Muscle of arm (tissue), 12 donors: ENCODE data around the gene CNOT2. TPM values are rescaled to one million over a fixed set of nuclear protein-coding genes. Genes with fewer than 3 reads are reported as not detected.
"Not testable (repeated sequence)": the region's sequence is repeated elsewhere in the genome, so short reads cannot be mapped to it uniquely, and the experiment has no call there.

Experiments
- DNase-seq: peaks from one replicate; pipeline ENCODE4 v3.0.0-alpha.2; 2013
- polyA plus RNA-seq, 12 donors: library from polyadenylated mRNA; unstranded; fragments of 120-200 nt; gene quantifications; one replicate each; pipeline ENCODE4 v1.2.1, GENCODE V29; 2013; ENCODE audit not compliant: insufficient read length in 12 of 12

CNOT2 gene
- polyA plus RNA-seq, 12 donors: 59.0 to 417 (median 84.6) TPM

DNA sequence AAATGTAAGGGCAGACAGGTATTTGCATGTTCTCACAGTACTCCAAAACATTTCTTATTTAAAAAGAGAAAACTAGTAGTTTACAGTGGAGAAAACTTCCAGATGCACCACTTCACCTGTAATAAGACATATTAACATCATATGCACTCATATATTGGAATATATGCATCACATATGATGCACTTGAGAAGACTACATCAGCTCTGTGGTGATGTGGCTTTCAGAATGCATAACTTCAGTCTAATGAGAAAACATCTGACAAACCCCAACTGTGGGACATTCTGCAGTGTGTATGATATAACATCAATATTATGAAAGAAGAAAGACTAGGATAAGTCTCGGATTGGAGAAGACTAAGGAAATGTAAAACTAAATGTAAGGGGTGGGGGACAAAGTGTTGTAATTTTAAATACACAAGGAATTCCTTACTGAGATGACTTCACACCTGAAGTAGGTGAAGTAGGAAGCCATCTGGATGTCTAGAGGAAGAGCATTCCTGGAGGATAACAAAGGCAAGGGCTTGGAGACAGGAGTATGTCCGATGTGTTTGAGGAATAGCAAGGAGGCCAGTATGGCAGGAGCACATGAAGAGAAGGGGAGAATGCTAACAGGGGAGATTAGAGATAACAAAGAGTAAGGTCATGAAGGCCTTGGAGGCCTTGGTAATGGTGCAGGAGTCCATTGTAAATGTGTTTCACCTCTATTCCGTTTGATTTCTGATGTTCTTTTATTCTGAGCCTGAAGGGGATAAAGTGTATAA is 49.0 kb downstream of the CNOT2 start:
- DNase-seq: no peak

DNA sequence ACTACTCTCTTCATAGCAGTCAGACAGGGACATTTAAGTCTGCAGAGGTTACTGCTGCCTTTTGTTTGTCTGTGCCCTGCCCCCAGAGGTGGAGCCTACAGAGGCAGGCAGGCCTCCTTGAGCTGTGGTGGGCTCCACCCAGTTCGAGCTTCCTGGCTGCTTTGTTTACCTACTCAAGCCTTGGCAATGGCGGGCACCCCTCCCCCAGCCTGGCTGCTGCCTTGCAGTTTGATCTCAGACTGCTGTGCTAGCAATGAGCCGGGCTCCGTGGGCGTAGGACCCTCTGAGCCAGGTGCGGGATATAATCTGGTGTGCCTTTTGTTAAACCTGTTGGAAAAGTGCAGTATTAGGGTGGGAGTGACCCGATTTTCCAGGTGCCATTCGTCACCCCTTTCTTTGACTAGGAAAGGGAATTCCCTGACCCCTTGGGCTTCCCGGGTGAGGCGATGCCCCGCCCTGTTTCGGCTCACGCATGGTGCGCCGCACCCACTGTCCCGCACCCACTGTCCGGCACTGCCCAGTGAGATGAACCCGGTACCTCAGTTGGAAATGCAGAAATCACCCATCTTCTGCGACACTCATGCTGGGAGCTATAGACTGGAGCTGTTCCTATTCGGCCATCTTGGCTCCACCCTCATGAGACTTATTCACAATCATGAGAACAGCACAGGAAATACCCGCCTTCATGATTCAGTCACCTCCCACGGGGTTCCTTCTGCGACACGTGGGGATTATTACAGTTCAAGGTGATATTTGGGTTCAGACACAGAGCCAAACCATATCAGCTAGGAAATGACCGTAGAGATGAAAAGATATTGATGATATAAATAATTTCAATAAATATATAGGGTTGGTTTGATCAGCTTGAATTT is 61.7 kb downstream of the CNOT2 start:
- not testable (repeated sequence) for DNase-seq

DNA sequence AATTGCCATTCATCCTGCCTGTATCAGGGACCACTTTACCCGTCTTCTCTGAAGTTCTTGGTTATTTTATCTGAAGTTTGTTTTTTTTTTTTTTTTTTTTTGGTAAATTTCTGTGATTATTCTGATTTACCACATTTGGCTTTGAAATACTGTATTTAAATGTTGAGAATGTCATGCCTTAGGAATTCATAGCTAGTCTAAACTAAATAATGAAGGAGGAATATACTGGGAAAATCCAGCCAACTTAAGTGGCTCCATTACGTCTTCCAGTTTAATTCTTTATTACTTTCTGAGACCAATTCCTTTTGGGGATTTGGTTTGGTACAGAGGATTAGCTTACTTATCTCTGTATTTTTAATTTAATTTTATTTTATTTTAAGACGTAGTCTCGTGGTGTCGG is 62.6 kb downstream of the CNOT2 start:
- DNase-seq: no peak

DNA sequence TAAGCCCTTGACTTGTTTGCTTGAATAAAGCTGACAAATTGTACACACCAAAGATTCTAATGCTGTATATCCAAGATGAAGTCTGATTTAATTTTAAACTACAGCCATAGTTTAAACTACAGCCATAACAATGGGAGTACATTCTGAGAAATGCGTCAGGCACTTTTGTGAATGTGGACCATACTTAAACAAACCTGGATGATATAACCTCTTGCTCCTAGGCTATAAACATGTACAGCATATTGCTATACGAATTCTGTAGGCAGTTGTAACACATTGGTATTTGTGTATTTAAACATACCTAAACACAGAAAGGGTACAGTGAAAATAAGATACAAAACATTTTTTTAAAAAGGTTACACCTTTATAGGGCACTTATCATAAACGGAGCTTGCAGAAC is 63.4 kb downstream of the CNOT2 start:
- no peak for DNase-seq

- no peak for DNase-seq
These were observed 64.6 kb downstream of the CNOT2 start for GRCh38 chr12:70307868-70308267.

DNA sequence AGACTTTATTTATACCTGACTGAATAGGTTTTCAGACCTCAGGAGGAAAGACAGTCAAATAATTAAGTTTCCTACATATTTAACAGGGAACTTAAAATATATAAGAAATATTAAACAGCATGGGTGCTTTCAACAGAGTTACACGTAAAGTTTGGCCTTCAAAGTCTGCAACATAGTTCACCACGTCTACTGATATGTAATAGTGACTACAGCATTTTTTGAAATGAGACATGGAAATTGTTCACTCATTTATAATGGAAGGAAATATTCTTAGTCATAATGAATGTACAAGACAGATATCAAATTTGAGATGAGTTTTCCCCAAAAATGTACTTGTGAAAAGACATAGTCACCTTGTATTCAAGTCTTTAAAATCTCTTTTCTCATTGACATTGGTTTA is 66.1 kb downstream of the CNOT2 start:
- DNase-seq: no peak

- DNase-seq: no peak
These were observed 70.9 kb downstream of the CNOT2 start for GRCh38 chr12:70314145-70314544.

DNA sequence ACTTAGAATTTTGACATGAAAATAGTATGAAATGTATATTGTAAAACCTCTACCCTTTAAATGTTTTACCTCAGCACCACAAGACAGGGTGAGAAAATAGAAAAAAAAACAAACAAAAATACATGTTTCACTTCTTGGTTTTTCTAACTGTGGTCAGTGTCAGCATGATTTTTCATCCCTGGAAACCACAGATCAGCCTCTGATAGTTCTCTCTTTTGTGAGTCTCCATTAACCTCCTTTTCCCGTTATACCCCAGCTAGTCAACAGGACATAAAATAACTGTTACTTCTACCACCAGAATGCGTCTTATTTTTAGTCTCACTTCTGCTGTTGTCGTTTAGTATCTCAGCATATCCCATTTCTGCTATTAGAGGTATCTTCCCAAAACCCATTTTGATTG is 74.5 kb downstream of the CNOT2 start:
- DNase-seq: peak; percentile 12

DNA sequence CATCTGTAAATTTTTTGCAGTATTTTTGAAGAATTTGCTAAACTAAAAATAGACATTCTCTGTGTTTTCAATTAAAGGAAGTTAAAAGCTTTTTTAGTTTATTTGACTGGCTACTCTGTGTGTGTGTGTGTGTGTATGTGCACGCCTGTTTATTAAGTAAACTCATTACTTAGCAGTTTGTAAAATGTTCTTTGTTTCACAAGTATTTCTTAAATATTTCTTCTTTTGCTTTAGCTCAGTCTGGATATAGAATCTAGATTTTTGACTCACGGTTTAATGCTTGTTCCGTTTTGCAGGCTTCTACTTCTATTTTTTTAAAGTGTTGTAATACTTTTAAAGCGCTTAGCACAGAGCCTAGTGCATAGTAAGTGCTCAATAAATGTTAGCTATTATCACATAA is 76.4 kb downstream of the CNOT2 start:
- no peak for DNase-seq

DNA sequence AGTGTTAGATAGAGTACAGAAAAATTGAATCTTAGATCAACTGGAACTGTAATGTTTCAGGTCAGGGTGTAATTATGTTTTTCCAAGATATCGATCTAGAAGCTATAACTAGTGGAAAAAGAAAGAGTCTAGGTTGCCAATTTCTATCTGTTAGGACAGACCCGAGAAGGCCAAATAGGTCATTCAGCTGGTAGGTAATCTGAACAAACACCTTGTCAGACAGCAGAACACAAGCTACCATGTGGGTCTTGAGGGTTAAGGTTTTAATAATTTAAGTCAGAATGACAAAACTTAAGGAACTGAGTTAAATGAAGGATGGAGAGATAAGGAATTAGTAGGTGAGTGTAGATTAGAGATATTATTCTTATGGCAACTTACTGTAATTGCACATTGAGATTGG is 78.0 kb downstream of the CNOT2 start:
- no peak for DNase-seq

GRCh38 chr12:70327541-70327940 is 84.3 kb downstream of the CNOT2 start:
- no peak for DNase-seq

DNA sequence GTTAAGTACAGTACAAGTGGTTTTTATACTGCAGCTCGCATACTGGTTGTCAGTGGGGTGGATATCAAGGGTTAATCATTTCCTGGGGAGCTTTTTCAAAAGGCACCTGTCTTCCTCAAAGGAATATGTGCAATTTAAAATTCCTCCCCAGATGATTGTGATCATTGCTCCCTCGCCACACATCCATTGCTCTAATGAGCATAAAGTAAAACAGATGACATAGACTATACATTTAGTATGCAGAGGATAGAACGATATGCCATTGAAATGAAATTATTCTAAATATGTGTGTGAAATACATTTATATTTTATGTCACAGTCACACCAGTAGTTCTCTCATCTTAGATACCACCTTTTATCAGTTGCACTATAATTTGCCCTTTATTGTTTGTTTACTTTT is 86.5 kb downstream of the CNOT2 start:
- no peak for DNase-seq

GRCh38 chr12:70330158-70330557 is 86.9 kb downstream of the CNOT2 start:
- DNase-seq: no peak

- DNase-seq: no peak
These were observed 89.0 kb downstream of the CNOT2 start for GRCh38 chr12:70332236-70332635.

GRCh38 chr12:70334742-70335141 is 91.5 kb downstream of the CNOT2 start:
- DNase-seq: no peak

GRCh38 chr12:70338531-70338930 is 95.3 kb downstream of the CNOT2 start:
- no peak for DNase-seq

DNA sequence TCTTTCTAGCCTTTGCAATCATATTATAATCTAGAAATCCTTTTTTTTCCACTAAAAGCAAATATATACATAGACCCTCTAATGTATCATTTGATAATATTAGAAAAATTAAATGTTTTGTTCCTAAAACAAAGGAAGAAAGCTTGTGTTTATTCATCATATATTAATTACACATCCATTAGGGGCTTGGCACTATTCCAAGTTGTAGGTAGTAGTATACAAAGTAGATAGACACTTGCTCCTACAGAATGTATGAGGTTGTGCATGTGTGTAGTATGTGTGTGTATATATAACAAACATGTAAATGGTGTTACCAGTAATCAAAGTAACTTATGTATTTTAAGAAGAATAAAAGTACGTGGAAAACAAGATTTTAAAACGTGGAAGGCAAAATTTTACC is 107.8 kb downstream of the CNOT2 start:
- DNase-seq: no peak

DNA sequence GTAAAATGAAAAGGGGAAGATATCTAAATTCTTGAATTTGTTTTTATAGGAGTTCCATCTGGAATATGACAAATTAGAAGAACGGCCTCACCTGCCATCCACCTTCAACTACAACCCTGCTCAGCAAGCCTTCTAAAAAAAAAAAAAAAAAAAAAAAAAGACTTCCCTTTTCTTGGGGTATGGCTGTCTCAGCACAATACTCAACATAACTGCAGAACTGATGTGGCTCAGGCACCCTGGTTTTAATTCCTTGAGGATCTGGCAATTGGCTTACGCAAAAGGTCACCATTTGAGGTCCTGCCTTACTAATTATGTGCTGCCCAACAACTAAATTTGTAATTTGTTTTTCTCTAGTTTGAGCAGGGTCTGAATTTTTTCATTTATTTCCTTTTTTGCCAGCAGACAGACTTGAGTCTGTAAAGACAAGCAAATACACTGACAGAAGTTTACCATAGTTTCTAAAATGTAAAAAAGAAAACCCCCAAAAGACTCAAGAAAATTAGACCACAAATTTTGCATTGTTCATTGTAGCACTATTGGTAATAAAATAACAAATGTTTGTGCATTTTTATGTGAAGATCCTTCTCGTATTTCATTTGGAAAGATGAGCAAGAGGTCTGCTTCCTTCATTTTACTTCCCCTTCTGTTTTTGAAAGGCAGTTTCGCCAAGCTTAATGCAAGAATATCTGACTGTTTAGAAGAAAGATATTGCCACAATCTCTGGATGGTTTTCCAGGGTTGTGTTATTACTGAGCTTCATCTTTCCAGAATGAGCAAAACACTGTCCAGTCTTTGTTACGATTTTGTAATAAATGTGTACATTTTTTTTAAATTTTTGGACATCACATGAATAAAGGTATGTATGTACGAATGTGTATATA is 110.8 kb downstream of the CNOT2 start:
- DNase-seq: no peak

DNA sequence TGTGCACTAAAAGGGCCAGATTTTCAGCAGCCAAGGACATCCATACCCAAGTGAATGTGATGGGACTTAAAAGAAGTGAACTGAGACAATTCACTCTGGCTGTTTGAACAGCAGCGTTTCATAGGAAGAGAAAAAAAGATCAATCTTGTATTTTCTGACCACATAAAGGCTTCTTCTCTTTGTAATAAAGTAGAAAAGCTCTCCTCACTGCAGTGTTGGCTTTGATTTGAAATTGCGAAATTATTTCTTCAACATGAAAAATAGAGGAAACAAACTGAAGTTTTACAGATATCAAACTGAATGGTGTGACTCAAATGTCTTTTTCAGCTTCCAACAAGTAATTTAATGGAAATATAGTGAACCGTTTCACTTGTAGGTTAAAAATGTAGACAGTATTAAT is 111.6 kb downstream of the CNOT2 start:
- DNase-seq: no peak

DNA sequence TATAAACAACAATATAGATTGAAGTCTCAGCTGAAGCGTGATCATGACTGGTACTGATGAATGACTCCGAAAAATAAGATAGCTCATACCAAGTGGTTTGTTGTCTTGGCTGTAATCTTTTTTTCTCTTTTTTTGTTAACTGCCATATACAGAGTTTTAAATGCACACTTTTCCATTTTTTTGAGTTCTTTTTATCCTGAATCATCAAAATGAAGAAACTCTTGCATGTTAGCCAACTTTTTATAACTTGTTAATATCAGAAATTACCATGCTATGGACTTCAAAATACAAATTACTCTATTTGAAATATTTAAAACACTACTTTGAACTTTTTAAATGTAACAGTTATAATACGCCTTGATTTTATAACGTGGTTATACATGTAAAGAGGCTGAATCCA is 112.7 kb downstream of the CNOT2 start:
- no peak for DNase-seq

- DNase-seq: no peak
These were observed 116.4 kb downstream of the CNOT2 start for GRCh38 chr12:70359458-70360197.

- no peak for DNase-seq
These were observed 117.0 kb downstream of the CNOT2 start for GRCh38 chr12:70360218-70360617.
